Hepatocyte (in vitro differentiated cells): ENCODE results near the gene RNF168.
"Not testable (repeated sequence)": the region's sequence is repeated elsewhere in the genome, so short reads cannot be mapped to it uniquely, and the experiment has no call there.

Experiments
- EZH2 ChIP-seq: fragments of 200-600 bp; sonication (generic); IDR thresholded peaks from 2 replicates; pipeline ENCODE4 v1.6.1; 2016; ENCODE audit warnings: antibody characterized with exemption, mild to moderate bottlenecking, borderline replicate concordance
- TF ChIP-seq, protein P1 (sequence below): fragments of 200-600 bp; sonication (generic); IDR thresholded peaks from 2 replicates; pipeline ENCODE4 v1.5.1; 2016; ENCODE audit warnings: antibody characterized with exemption, mild to moderate bottlenecking; ENCODE audit not compliant: poor library complexity

DNA sequence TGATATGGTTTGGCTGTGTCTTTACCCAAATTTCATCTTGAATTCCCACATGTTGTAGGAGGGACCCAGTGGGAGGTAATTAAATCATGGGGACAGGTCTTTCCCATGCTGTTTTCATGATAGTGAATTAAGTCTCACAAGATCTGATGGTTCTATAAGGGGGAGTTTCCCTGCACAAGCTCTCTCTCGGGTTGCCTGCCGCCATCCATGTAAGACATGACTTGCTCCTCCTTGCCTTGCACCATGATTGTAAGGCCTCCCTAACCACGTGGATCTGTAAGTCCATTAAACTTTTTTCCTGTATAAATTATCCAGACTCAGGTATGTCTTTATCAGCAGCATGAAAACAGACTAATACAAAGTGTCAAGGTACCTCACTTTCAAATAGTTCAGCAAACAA lies 46.6 kb upstream of the RNF168 start:
- TF ChIP-seq, protein P1, sequence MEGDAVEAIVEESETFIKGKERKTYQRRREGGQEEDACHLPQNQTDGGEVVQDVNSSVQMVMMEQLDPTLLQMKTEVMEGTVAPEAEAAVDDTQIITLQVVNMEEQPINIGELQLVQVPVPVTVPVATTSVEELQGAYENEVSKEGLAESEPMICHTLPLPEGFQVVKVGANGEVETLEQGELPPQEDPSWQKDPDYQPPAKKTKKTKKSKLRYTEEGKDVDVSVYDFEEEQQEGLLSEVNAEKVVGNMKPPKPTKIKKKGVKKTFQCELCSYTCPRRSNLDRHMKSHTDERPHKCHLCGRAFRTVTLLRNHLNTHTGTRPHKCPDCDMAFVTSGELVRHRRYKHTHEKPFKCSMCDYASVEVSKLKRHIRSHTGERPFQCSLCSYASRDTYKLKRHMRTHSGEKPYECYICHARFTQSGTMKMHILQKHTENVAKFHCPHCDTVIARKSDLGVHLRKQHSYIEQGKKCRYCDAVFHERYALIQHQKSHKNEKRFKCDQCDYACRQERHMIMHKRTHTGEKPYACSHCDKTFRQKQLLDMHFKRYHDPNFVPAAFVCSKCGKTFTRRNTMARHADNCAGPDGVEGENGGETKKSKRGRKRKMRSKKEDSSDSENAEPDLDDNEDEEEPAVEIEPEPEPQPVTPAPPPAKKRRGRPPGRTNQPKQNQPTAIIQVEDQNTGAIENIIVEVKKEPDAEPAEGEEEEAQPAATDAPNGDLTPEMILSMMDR = not testable (repeated sequence)
- not testable (repeated sequence) for TF ChIP-seq EZH2
